ENCODE results near the gene TTC27.

TTC27 gene

GRCh38 chr2:32697156-32697555 lies 69.3 kb downstream of the TTC27 start:
- no peaks in the 10 kb centered on the region for H3K4me1 ChIP-seq
- 0 out of 2 replicates have a peak, but pooled peaks cover 8% of the 10 kb centered on the region for H3K36me3 ChIP-seq
- H4K20me1 ChIP-seq = no peaks in the 10 kb centered on the region
- no peak overlapping the region for H3K4me3 ChIP-seq
- H3K27ac ChIP-seq = no peak overlapping the region
- no peaks in the 10 kb centered on the region for H3K9me3 ChIP-seq
- no peak for TF ChIP-seq Cebpa-rat (IDR thresholded peaks at IDR 0.05)
- H3K9ac ChIP-seq = no peak overlapping the region
- H3K27me3 ChIP-seq = no peaks in the 10 kb centered on the region
- no peak overlapping the region for H3K4me2 ChIP-seq

- no peak overlapping the region for H3K4me2 ChIP-seq
- H3K27me3 ChIP-seq = no peaks in the 10 kb centered on the region
- no peaks in the 10 kb centered on the region for H4K20me1 ChIP-seq
- no peak overlapping the region for H3K9ac ChIP-seq
- no peak overlapping the region for H3K27ac ChIP-seq
- no peaks in the 10 kb centered on the region for H3K9me3 ChIP-seq
- no peak overlapping the region for H3K4me3 ChIP-seq
- H3K36me3 ChIP-seq = peaks cover 22% of the 10 kb centered on the region
- no peak for TF ChIP-seq Cebpa-rat (IDR thresholded peaks at IDR 0.05)
- H3K4me1 ChIP-seq = no peaks in the 10 kb centered on the region
Measured at GRCh38 chr2:32699151-32699550, 71.3 kb downstream of the TTC27 start.

- H3K9me3 ChIP-seq = no peaks in the 10 kb centered on the region
- no peaks in the 10 kb centered on the region for H3K4me1 ChIP-seq
- TF ChIP-seq Cebpa-rat (IDR thresholded peaks at IDR 0.05) = no peak
- H3K4me2 ChIP-seq = no peak overlapping the region
- H4K20me1 ChIP-seq = no peaks in the 10 kb centered on the region
- no peaks in the 10 kb centered on the region for H3K27me3 ChIP-seq
- no peak overlapping the region for H3K9ac ChIP-seq
- no peak overlapping the region for H3K4me3 ChIP-seq
- peaks cover 44% of the 10 kb centered on the region for H3K36me3 ChIP-seq
- H3K27ac ChIP-seq = no peak overlapping the region
Measured at GRCh38 chr2:32701806-32702205, 74.0 kb downstream of the TTC27 start.

GRCh38 chr2:32702303-32703064 lies 74.6 kb downstream of the TTC27 start:
- no peaks in the 10 kb centered on the region for H4K20me1 ChIP-seq
- H3K27ac ChIP-seq = no peak overlapping the region
- no peak overlapping the region for H3K4me3 ChIP-seq
- TF ChIP-seq Cebpa-rat (IDR thresholded peaks at IDR 0.05) = no peak
- H3K36me3 ChIP-seq = peaks cover 49% of the 10 kb centered on the region
- no peaks in the 10 kb centered on the region for H3K9me3 ChIP-seq
- H3K4me1 ChIP-seq = no peaks in the 10 kb centered on the region
- no peak overlapping the region for H3K4me2 ChIP-seq
- H3K9ac ChIP-seq = no peak overlapping the region
- H3K27me3 ChIP-seq = no peaks in the 10 kb centered on the region

- Histone ChIP-seq H3K9ac (no peak overlapping the region), H3K27me3 (no peaks in the 10 kb centered on the region), H3K36me3 (peaks cover 45% of the 10 kb centered on the region), H3K4me3 (no peak overlapping the region), H3K27ac (no peak overlapping the region), H3K4me2 (no peak overlapping the region), H3K4me1 (no peaks in the 10 kb centered on the region), H3K9me3 (no peaks in the 10 kb centered on the region), H4K20me1 (no peaks in the 10 kb centered on the region)
- no peak for TF ChIP-seq Cebpa-rat (IDR thresholded peaks at IDR 0.05)
Measured at GRCh38 chr2:32706815-32707579, 79.1 kb downstream of the TTC27 start.

GRCh38 chr2:32711219-32711618 lies 83.4 kb downstream of the TTC27 start:
- Histone ChIP-seq H3K4me2 (no peak overlapping the region), H3K27me3 (no peaks in the 10 kb centered on the region)
- TF ChIP-seq Cebpa-rat (IDR thresholded peaks at IDR 0.05) = no peak

GRCh38 chr2:32711908-32712501 lies 84.2 kb downstream of the TTC27 start:
- H3K27ac ChIP-seq = no peak overlapping the region
- H3K36me3 ChIP-seq = peaks cover 24% of the 10 kb centered on the region
- no peak overlapping the region for H3K4me2 ChIP-seq
- H3K9ac ChIP-seq = no peak overlapping the region
- no peak for TF ChIP-seq Cebpa-rat (IDR thresholded peaks at IDR 0.05)
- H3K4me1 ChIP-seq = no peaks in the 10 kb centered on the region
- H3K27me3 ChIP-seq = no peaks in the 10 kb centered on the region
- no peaks in the 10 kb centered on the region for H4K20me1 ChIP-seq
- H3K9me3 ChIP-seq = peaks cover 7% of the 10 kb centered on the region
- no peak overlapping the region for H3K4me3 ChIP-seq

More at GRCh38 chr2:32711219-32711618, 83.4 kb downstream of the TTC27 start:
- Histone ChIP-seq H3K36me3 (peaks cover 29% of the 10 kb centered on the region), H3K9ac (no peak overlapping the region), H3K4me1 (no peaks in the 10 kb centered on the region), H3K27ac (no peak overlapping the region), H4K20me1 (no peaks in the 10 kb centered on the region), H3K9me3 (peaks cover 7% of the 10 kb centered on the region), H3K4me3 (no peak overlapping the region)

GRCh38 chr2:32712870-32713269 lies 85.0 kb downstream of the TTC27 start:
- no peak overlapping the region for H3K4me2 ChIP-seq
- no peak for TF ChIP-seq Cebpa-rat (IDR thresholded peaks at IDR 0.05)
- H3K9me3 ChIP-seq = peaks cover 7% of the 10 kb centered on the region
- H4K20me1 ChIP-seq = no peaks in the 10 kb centered on the region
- peaks cover 20% of the 10 kb centered on the region for H3K36me3 ChIP-seq
- H3K9ac ChIP-seq = no peak overlapping the region
- H3K4me1 ChIP-seq = no peaks in the 10 kb centered on the region
- no peaks in the 10 kb centered on the region for H3K27me3 ChIP-seq
- H3K27ac ChIP-seq = no peak overlapping the region
- H3K4me3 ChIP-seq = no peak overlapping the region

- Histone ChIP-seq H3K27ac (no peak overlapping the region), H3K9me3 (peaks cover 7% of the 10 kb centered on the region), H3K4me3 (no peak overlapping the region), H3K27me3 (no peaks in the 10 kb centered on the region), H4K20me1 (no peaks in the 10 kb centered on the region), H3K36me3 (peaks cover 26% of the 10 kb centered on the region), H3K9ac (no peak overlapping the region), H3K4me2 (no peak overlapping the region), H3K4me1 (no peaks in the 10 kb centered on the region)
- TF ChIP-seq Cebpa-rat (IDR thresholded peaks at IDR 0.05) = no peak
Measured at GRCh38 chr2:32714521-32714920, 86.7 kb downstream of the TTC27 start.

GRCh38 chr2:32715391-32715841 lies 87.6 kb downstream of the TTC27 start:
- no peak overlapping the region for H3K4me3 ChIP-seq
- H4K20me1 ChIP-seq = no peaks in the 10 kb centered on the region
- H3K4me2 ChIP-seq = no peak overlapping the region
- no peaks in the 10 kb centered on the region for H3K4me1 ChIP-seq
- H3K9ac ChIP-seq = no peak overlapping the region
- H3K36me3 ChIP-seq = peaks cover 26% of the 10 kb centered on the region
- H3K27ac ChIP-seq = no peak overlapping the region
- H3K9me3 ChIP-seq = peaks cover 7% of the 10 kb centered on the region
- no peaks in the 10 kb centered on the region for H3K27me3 ChIP-seq
- no peak for TF ChIP-seq Cebpa-rat (IDR thresholded peaks at IDR 0.05)
